Ishikawa (cell line): ENCODE data around the gene IL3RA.

Experiments used
- CEBPB ChIP-seq: IDR thresholded peaks from 2 replicates; pipeline ENCODE4 v1.6.1; 2012
- CREB1 ChIP-seq: IDR thresholded peaks from 2 replicates; pipeline ENCODE4 v1.6.1; 2012; ENCODE audit warnings: low read depth
- EGR1 ChIP-seq: IDR thresholded peaks from 2 replicates; pipeline ENCODE4 v1.6.1; 2012
- EP300 ChIP-seq: IDR thresholded peaks from 2 replicates; pipeline ENCODE4 v1.6.1; 2012; ENCODE audit warnings: borderline replicate concordance
- FOXM1 ChIP-seq: IDR thresholded peaks from 2 replicates; pipeline ENCODE4 v1.6.1; 2012; ENCODE audit warnings: low read depth, borderline replicate concordance
- MAX ChIP-seq: IDR thresholded peaks from 2 replicates; pipeline ENCODE4 v1.6.1; 2012
- NFIC ChIP-seq: IDR thresholded peaks from 2 replicates; pipeline ENCODE4 v1.6.1; 2012
- RAD21 ChIP-seq: IDR thresholded peaks from 2 replicates; pipeline ENCODE4 v1.6.1; 2012; ENCODE audit warnings: low read depth
- REST ChIP-seq: IDR thresholded peaks from 2 replicates; pipeline ENCODE4 v1.6.1; 2012; ENCODE audit warnings: low read depth, mild to moderate bottlenecking
- TAF1 ChIP-seq: IDR thresholded peaks from 2 replicates; pipeline ENCODE4 v1.6.1; 2012; ENCODE audit warnings: low read depth, mild to moderate bottlenecking
- TCF12 ChIP-seq: IDR thresholded peaks from 2 replicates; pipeline ENCODE4 v1.6.1; 2012; ENCODE audit warnings: low read depth
- TEAD4 ChIP-seq: IDR thresholded peaks from 2 replicates; pipeline ENCODE4 v1.6.1; 2012
- USF1 ChIP-seq: IDR thresholded peaks from 2 replicates; pipeline ENCODE4 v1.6.1; 2012
- YY1 ChIP-seq: IDR thresholded peaks from 2 replicates; pipeline ENCODE4 v1.6.1; 2012; ENCODE audit warnings: low read depth
- ZBTB7A ChIP-seq: IDR thresholded peaks from 2 replicates; pipeline ENCODE4 v1.6.1; 2012; ENCODE audit warnings: low read depth

The IL3RA gene

GRCh38 chrX:1422135-1422465, 85.5 kb downstream of the IL3RA start:
- no peak for TF ChIP-seq FOXM1
- TF ChIP-seq CEBPB: no peak
- TF ChIP-seq ZBTB7A: no peak
- TF ChIP-seq TAF1: no peak
- TF ChIP-seq YY1: no peak
- TF ChIP-seq RAD21: no peak
- TF ChIP-seq EP300: no peak
- no peak for TF ChIP-seq USF1
- no peak for TF ChIP-seq REST
- TF ChIP-seq EGR1: no peak
- no peak for TF ChIP-seq TEAD4

GRCh38 chrX:1423215-1423614, 86.6 kb downstream of the IL3RA start:
- TF ChIP-seq USF1: no peak
- TF ChIP-seq FOXM1: no peak
- no peak for TF ChIP-seq MAX
- TF ChIP-seq EGR1: no peak
- no peak for TF ChIP-seq CEBPB
- TF ChIP-seq REST: no peak
- no peak for TF ChIP-seq CREB1
- no peak for TF ChIP-seq NFIC
- no peak for TF ChIP-seq TAF1
- TF ChIP-seq EP300: no peak
- TF ChIP-seq TEAD4: no peak

GRCh38 chrX:1424147-1424851, 87.7 kb downstream of the IL3RA start:
- no peak for TF ChIP-seq EP300
- TF ChIP-seq FOXM1: no peak
- TF ChIP-seq CREB1: no peak
- no peak for TF ChIP-seq EGR1
- no peak for TF ChIP-seq MAX
- no peak for TF ChIP-seq NFIC
- TF ChIP-seq YY1: no peak
- no peak for TF ChIP-seq ZBTB7A
- TF ChIP-seq TEAD4: no peak
- TF ChIP-seq REST: no peak
- no peak for TF ChIP-seq TAF1

- TF ChIP-seq TCF12: no peak
- TF ChIP-seq RAD21: no peak
Observed at GRCh38 chrX:1425381-1425780, 88.8 kb downstream of the IL3RA start.

GRCh38 chrX:1427756-1428155, 91.2 kb downstream of the IL3RA start:
- TF ChIP-seq REST: no peak
- TF ChIP-seq TCF12: no peak
- no peak for TF ChIP-seq EP300
- TF ChIP-seq ZBTB7A: no peak
- TF ChIP-seq CREB1: no peak
